GM18858 (cell line): ENCODE results near the gene TBC1D5.
A peak's percentile ranks its signal among the peaks of the same experiment; 100 is the strongest.
"Not testable (repeated sequence)": the region's sequence is repeated elsewhere in the genome, so short reads cannot be mapped to it uniquely, and the experiment has no call there.

ENCODE experiments used
- ATAC-seq: cut with Tn5 transposase; IDR thresholded peaks from one replicate; pipeline ENCODE4 v1.9.1; 2021; ENCODE audit not compliant: unreplicated experiment

The TBC1D5 gene

GRCh38 chr3:17714473-17714872 lies 28.0 kb downstream of the TBC1D5 start:
- ATAC-seq: no peak

GRCh38 chr3:17709236-17709810 lies 33.1 kb downstream of the TBC1D5 start:
- ATAC-seq: no peak

- ATAC-seq: no peak
These were observed 34.5 kb downstream of the TBC1D5 start for GRCh38 chr3:17707813-17708543.

GRCh38 chr3:17705991-17706390 lies 36.4 kb downstream of the TBC1D5 start:
- not testable (repeated sequence) for ATAC-seq

- ATAC-seq: not testable (repeated sequence)
These were observed 42.6 kb downstream of the TBC1D5 start for GRCh38 chr3:17699815-17700214.

- ATAC-seq: not testable (repeated sequence)
These were observed 46.8 kb downstream of the TBC1D5 start for GRCh38 chr3:17695665-17696064.

- not testable (repeated sequence) for ATAC-seq
These were observed 48.8 kb downstream of the TBC1D5 start for GRCh38 chr3:17693670-17693999.

- ATAC-seq: not testable (repeated sequence)
These were observed 49.4 kb downstream of the TBC1D5 start for GRCh38 chr3:17692846-17693669.

GRCh38 chr3:17687566-17687965 lies 54.9 kb downstream of the TBC1D5 start:
- ATAC-seq: no peak

GRCh38 chr3:17686613-17687012 lies 55.8 kb downstream of the TBC1D5 start:
- no peak for ATAC-seq

- ATAC-seq: no peak
These were observed 58.8 kb downstream of the TBC1D5 start for GRCh38 chr3:17683542-17684207.

- no peak for ATAC-seq
These were observed 61.9 kb downstream of the TBC1D5 start for GRCh38 chr3:17680530-17680929.

- ATAC-seq: peak; percentile 83
These were observed 64.2 kb downstream of the TBC1D5 start for GRCh38 chr3:17678116-17678741.

GRCh38 chr3:17674082-17674686 lies 68.2 kb downstream of the TBC1D5 start:
- no peak for ATAC-seq

GRCh38 chr3:17672506-17672905 lies 69.9 kb downstream of the TBC1D5 start:
- no peak for ATAC-seq

GRCh38 chr3:17670749-17671148 lies 71.7 kb downstream of the TBC1D5 start:
- ATAC-seq: no peak

GRCh38 chr3:17664923-17665322 lies 77.5 kb downstream of the TBC1D5 start:
- ATAC-seq: no peak

- no peak for ATAC-seq
These were observed 86.2 kb downstream of the TBC1D5 start for GRCh38 chr3:17656264-17656663.

- ATAC-seq: peak; percentile 83
These were observed 86.7 kb downstream of the TBC1D5 start for GRCh38 chr3:17655743-17656142.

GRCh38 chr3:17649748-17650147 lies 92.7 kb downstream of the TBC1D5 start:
- not testable (repeated sequence) for ATAC-seq
